ENCODE data around the gene TACR1.

DNA sequence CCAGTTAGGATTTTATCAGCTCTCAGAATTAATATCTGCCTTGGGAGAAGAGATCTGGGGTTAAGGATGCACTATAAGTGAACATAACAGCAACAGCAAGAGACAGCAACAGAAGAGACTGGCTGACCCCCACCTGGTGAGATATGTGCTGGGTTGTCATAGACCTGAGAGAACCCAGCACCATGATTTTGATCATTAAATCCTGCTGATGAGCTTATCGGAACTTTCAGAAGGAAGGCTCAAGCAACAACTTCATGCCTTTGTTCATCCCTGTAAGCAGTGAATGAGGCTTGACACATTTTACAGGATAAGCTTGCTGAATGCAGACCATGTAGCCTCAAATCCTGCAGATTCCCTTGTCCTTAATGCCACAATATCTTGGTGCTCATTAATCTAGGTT is 140.9 kb downstream of the TACR1 start:
- TF ChIP-seq, protein P1, sequence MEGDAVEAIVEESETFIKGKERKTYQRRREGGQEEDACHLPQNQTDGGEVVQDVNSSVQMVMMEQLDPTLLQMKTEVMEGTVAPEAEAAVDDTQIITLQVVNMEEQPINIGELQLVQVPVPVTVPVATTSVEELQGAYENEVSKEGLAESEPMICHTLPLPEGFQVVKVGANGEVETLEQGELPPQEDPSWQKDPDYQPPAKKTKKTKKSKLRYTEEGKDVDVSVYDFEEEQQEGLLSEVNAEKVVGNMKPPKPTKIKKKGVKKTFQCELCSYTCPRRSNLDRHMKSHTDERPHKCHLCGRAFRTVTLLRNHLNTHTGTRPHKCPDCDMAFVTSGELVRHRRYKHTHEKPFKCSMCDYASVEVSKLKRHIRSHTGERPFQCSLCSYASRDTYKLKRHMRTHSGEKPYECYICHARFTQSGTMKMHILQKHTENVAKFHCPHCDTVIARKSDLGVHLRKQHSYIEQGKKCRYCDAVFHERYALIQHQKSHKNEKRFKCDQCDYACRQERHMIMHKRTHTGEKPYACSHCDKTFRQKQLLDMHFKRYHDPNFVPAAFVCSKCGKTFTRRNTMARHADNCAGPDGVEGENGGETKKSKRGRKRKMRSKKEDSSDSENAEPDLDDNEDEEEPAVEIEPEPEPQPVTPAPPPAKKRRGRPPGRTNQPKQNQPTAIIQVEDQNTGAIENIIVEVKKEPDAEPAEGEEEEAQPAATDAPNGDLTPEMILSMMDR (conservative IDR thresholded peaks at IDR 0.05; ENCODE audit: low read depth, low read length), result no peak
- TF ChIP-seq EZH2phosphoT487 (IDR thresholded peaks at IDR 0.05; ENCODE audit: borderline replicate concordance, low read length) (no peak), EZH2 (IDR thresholded peaks at IDR 0.05; ENCODE audit: low read length, unreplicated experiment) (no peak)
